BJ (cell line): ENCODE data around the gene TGFBI. TPM values are rescaled to one million over a fixed set of nuclear protein-coding genes. Genes with fewer than 3 reads are reported as not detected.

Source experiments
- CTCF ChIA-PET: fragments of 350-600 bp; formaldehyde crosslinking; extraction: SDS; loops from one replicate; lab custom pipeline; 2021; ENCODE audit warnings: antibody characterized with exemption, inconsistent platforms; lab: Yijun Ruan, JAX
- POLR2A ChIA-PET: fragments of 300-600 bp; sonication (Branson Sonifier 250); formaldehyde crosslinking; extraction: SDS; loops from one replicate; lab custom pipeline; 2021; ENCODE audit warnings: antibody characterized with exemption; lab: Charles Lee
- DNase-seq: peaks from one replicate; pipeline ENCODE4 v3.0.0-alpha.2; 2011; ENCODE audit warnings: low read depth
- H3K27me3 ChIP-seq: 2 replicates; pipeline ENCODE4 v1.6.0; 2011; ENCODE audit warnings: low read length; ENCODE audit not compliant: control insufficient read depth, insufficient read depth
- H3K36me3 ChIP-seq: 2 replicates; pipeline ENCODE4 v1.5.1; 2011; ENCODE audit warnings: low read length; ENCODE audit not compliant: control insufficient read depth, insufficient read depth
- H3K4me3 ChIP-seq: 2 replicates; pipeline ENCODE4 v1.5.1; 2011; ENCODE audit warnings: low read depth, mild to moderate bottlenecking, control low read depth, low read length
- polyA plus RNA-seq: library from polyadenylated mRNA; depleted of rRNA; stranded (reverse); fragments of >200 nt; gene quantifications from 2 replicates; pipeline ENCODE4 v1.2.3, GENCODE V29; 2011
- TF ChIP-seq, protein P1 (sequence below): IDR thresholded peaks from 2 replicates; pipeline ENCODE4 v1.5.1; 2011; ENCODE audit warnings: low read depth, mild to moderate bottlenecking, control low read depth, inconsistent platforms, low read length, moderate library complexity; ENCODE audit not compliant: insufficient read depth

Gene TGFBI
- polyA plus RNA-seq, 1 experiment = 1,228 TPM

DNA sequence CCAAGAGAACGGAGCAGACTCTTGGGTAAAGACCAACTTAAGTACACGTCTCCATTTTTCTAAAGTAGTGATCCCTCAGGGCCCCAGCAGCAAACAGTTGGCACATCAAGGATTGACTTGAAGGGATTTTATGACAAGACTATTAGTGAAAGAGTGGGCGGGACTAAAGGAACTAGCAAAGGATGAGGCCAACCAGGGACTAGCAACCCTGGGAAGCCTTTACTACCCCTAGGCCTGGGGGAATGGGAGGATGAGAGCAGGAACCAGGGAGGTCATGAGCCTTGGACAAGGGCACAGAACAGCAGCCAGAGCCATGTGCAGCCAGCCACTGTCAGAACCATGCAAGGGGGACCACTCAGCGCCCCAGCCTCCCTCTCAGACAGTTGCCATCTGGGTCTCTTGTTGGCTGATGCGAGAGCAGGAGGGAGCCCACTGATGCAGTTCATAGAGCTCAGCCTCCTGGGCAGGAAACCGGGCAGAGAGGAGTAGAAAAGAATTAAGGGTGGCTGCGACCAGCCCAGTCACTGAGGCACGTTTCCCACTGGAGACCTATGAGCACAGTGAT is 28.1 kb downstream of the TGFBI start:
- POLR2A ChIA-PET = no interaction called here

GRCh38 chr5:136057401-136058038 is 28.7 kb downstream of the TGFBI start:
- no peak overlapping the region for H3K4me3 ChIP-seq
- H3K36me3 ChIP-seq = peaks cover 33% of the 10 kb centered on the region
- TF ChIP-seq, protein P1, sequence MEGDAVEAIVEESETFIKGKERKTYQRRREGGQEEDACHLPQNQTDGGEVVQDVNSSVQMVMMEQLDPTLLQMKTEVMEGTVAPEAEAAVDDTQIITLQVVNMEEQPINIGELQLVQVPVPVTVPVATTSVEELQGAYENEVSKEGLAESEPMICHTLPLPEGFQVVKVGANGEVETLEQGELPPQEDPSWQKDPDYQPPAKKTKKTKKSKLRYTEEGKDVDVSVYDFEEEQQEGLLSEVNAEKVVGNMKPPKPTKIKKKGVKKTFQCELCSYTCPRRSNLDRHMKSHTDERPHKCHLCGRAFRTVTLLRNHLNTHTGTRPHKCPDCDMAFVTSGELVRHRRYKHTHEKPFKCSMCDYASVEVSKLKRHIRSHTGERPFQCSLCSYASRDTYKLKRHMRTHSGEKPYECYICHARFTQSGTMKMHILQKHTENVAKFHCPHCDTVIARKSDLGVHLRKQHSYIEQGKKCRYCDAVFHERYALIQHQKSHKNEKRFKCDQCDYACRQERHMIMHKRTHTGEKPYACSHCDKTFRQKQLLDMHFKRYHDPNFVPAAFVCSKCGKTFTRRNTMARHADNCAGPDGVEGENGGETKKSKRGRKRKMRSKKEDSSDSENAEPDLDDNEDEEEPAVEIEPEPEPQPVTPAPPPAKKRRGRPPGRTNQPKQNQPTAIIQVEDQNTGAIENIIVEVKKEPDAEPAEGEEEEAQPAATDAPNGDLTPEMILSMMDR = no peak
- H3K27me3 ChIP-seq = no peaks in the 10 kb centered on the region
- ChIA-PET POLR2A (interaction anchor here (0.8 kb wide), 1 partner anchor 39 kb away, joined by 3 read pairs; no protein-coding TSS in a partner anchor), CTCF (interaction anchor here (1.0 to 3.1 kb wide), 22 partner anchors 11 to 154 kb away, joined by 3 to 24 read pairs (median 5); partner anchors contain the start of gene TGFBI)
- no peak for DNase-seq

More for the DNA sequence above, 28.1 kb downstream of the TGFBI start:
- CTCF ChIA-PET = interaction anchor here (1.0 to 3.1 kb wide), 13 partner anchors 10 to 155 kb away, joined by 3 to 24 read pairs (median 5); partner anchors contain the start of gene TGFBI
- no peaks in the 10 kb centered on the region for H3K27me3 ChIP-seq
- peaks cover 27% of the 10 kb centered on the region for H3K36me3 ChIP-seq
- no peak overlapping the region for H3K4me3 ChIP-seq
- TF ChIP-seq, protein P1 = no peak
- no peak for DNase-seq

GRCh38 chr5:136058039-136058971 is 29.5 kb downstream of the TGFBI start:
- ChIA-PET CTCF (interaction anchor here (0.6 to 3.1 kb wide), 24 partner anchors 11 to 153 kb away, joined by 3 to 24 read pairs (median 5); partner anchors contain the start of gene TGFBI), POLR2A (interaction anchor here (0.8 kb wide), 1 partner anchor 39 kb away, joined by 3 read pairs; no protein-coding TSS in a partner anchor)
- Histone ChIP-seq H3K36me3 (peaks cover 36% of the 10 kb centered on the region), H3K27me3 (no peaks in the 10 kb centered on the region), H3K4me3 (no peak overlapping the region)
- DNase-seq = peak; percentile 100
- TF ChIP-seq, protein P1 = peak; percentile 68

DNA sequence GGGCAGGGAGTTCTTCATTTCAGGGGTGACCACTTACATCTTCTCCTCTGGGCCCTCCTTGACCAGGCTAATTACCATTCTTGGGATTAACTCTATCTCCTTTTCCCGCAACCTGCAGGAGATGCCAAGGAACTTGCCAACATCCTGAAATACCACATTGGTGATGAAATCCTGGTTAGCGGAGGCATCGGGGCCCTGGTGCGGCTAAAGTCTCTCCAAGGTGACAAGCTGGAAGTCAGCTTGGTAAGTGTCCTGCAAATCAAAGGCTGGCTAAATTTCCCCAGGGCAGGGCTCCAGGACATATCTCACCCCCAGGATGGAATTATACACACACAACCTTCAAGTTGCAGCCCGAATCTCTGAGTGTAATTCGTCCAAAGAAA is 30.2 kb downstream of the TGFBI start:
- DNase-seq = no peak
- Histone ChIP-seq H3K36me3 (peaks cover 40% of the 10 kb centered on the region), H3K4me3 (no peak overlapping the region), H3K27me3 (no peaks in the 10 kb centered on the region)
- POLR2A ChIA-PET = no interaction called here
- TF ChIP-seq, protein P1 = no peak
- CTCF ChIA-PET = interaction anchor here (1.4 to 3.1 kb wide), 8 partner anchors 25 to 108 kb away, joined by 4 to 18 read pairs (median 7); partner anchors contain the start of gene TGFBI
